BE2C (cell line): ENCODE measurements around the gene PPP2R5C.
A peak's percentile ranks its signal among the peaks of the same experiment; 100 is the strongest.

Source experiments
- DNase-seq: peaks from one replicate; pipeline ENCODE4 v3.0.0-alpha.2; 2020
- H3K27me3 ChIP-seq: fragments of 250-450 bp; sonication (Bioruptor Pico); 2 replicates; pipeline ENCODE4 v1.5.1; 2020; ENCODE audit warnings: mild to moderate bottlenecking
- H3K36me3 ChIP-seq: fragments of 250-450 bp; sonication (Bioruptor Pico); 2 replicates; pipeline ENCODE4 v1.5.1; 2020; ENCODE audit warnings: mild to moderate bottlenecking
- H3K4me1 ChIP-seq: fragments of 250-450 bp; sonication (Bioruptor Pico); 2 replicates; pipeline ENCODE4 v1.5.1; 2020
- H3K4me3 ChIP-seq: 2 replicates; pipeline ENCODE4 v1.5.1; 2011; ENCODE audit warnings: low read depth, low read length
- H3K9me3 ChIP-seq: fragments of 250-450 bp; sonication (Bioruptor Pico); 2 replicates; pipeline ENCODE4 v1.5.1; 2020
- TF ChIP-seq, protein P1 (sequence below): IDR thresholded peaks from 2 replicates; pipeline ENCODE4 v1.5.1; 2012; ENCODE audit warnings: mild to moderate bottlenecking, low read depth, low read length

PPP2R5C gene

DNA sequence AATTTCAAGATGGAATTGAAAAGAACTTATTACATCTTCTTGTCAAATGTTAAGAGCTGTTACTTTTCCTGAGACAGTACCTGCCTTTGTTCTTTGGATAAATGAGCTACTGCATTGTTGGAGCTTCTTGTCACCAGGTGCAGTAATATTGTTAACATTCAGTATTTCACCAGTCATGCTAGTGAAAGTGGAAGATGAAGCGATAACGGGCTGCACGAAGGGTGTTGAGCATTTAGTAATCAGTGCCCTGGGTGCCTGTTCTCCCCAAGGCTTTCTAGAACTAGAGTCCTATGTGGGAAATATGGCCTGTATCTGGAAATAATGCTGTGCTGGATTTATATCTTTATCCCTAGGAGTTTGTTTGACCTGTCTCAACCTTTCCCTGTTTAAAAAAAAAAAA lies 83.2 kb downstream of the PPP2R5C start:
- Histone ChIP-seq H3K9me3 (no peaks in the 10 kb centered on the region), H3K4me1 (peaks cover 53% of the 10 kb centered on the region), H3K4me3 (no peak overlapping the region), H3K36me3 (peaks cover 24% of the 10 kb centered on the region), H3K27me3 (no peaks in the 10 kb centered on the region)
- DNase-seq = no peak
- TF ChIP-seq, protein P1, sequence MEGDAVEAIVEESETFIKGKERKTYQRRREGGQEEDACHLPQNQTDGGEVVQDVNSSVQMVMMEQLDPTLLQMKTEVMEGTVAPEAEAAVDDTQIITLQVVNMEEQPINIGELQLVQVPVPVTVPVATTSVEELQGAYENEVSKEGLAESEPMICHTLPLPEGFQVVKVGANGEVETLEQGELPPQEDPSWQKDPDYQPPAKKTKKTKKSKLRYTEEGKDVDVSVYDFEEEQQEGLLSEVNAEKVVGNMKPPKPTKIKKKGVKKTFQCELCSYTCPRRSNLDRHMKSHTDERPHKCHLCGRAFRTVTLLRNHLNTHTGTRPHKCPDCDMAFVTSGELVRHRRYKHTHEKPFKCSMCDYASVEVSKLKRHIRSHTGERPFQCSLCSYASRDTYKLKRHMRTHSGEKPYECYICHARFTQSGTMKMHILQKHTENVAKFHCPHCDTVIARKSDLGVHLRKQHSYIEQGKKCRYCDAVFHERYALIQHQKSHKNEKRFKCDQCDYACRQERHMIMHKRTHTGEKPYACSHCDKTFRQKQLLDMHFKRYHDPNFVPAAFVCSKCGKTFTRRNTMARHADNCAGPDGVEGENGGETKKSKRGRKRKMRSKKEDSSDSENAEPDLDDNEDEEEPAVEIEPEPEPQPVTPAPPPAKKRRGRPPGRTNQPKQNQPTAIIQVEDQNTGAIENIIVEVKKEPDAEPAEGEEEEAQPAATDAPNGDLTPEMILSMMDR = no peak

DNA sequence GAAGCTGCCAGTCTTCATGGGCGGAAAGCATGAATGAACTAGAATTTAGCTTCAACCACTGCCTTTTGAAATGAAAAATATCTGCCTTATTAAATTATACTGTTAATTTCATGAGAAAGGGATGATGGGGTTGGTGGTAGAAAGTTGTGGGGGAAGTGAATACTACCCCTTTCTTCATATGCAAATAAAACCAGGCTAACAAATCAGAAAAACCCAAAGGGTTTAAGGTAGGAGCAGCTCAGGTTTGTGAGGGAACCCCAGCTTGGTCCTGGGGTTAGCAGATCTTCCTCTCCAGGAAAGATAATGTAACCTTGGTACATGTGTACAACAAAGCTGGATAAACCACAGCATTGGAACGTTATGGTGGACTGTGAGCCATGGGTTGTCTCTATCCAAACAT lies 84.0 kb downstream of the PPP2R5C start:
- TF ChIP-seq, protein P1 = no peak

GRCh38 chr14:101845896-101846295 lies 84.4 kb downstream of the PPP2R5C start:
- TF ChIP-seq, protein P1 = no peak
- Histone ChIP-seq H3K9me3 (no peaks in the 10 kb centered on the region), H3K4me3 (no peak overlapping the region), H3K27me3 (no peaks in the 10 kb centered on the region), H3K36me3 (peaks cover 24% of the 10 kb centered on the region), H3K4me1 (peaks cover 53% of the 10 kb centered on the region)
- DNase-seq = peak; percentile 56

More for the DNA sequence above, 84.0 kb downstream of the PPP2R5C start:
- H3K27me3 ChIP-seq = no peaks in the 10 kb centered on the region
- H3K36me3 ChIP-seq = peaks cover 24% of the 10 kb centered on the region
- peaks cover 53% of the 10 kb centered on the region for H3K4me1 ChIP-seq
- no peaks in the 10 kb centered on the region for H3K9me3 ChIP-seq
- no peak overlapping the region for H3K4me3 ChIP-seq
- DNase-seq = no peak

- DNase-seq = no peak
- Histone ChIP-seq H3K36me3 (peaks cover 24% of the 10 kb centered on the region), H3K4me1 (peaks cover 28% of the 10 kb centered on the region), H3K27me3 (no peaks in the 10 kb centered on the region), H3K9me3 (no peaks in the 10 kb centered on the region), H3K4me3 (no peak overlapping the region)
- TF ChIP-seq, protein P1 = no peak
These were observed 87.6 kb downstream of the PPP2R5C start for GRCh38 chr14:101849125-101849524.

- Histone ChIP-seq H3K4me1 (peaks cover 23% of the 10 kb centered on the region), H3K4me3 (no peak overlapping the region), H3K36me3 (peaks cover 19% of the 10 kb centered on the region), H3K27me3 (no peaks in the 10 kb centered on the region), H3K9me3 (no peaks in the 10 kb centered on the region)
- no peak for DNase-seq
- TF ChIP-seq, protein P1 = no peak
These were observed 88.1 kb downstream of the PPP2R5C start for GRCh38 chr14:101849640-101850039.

GRCh38 chr14:101851183-101851582 lies 89.7 kb downstream of the PPP2R5C start:
- H3K27me3 ChIP-seq = no peaks in the 10 kb centered on the region
- H3K36me3 ChIP-seq = peaks cover 11% of the 10 kb centered on the region
- H3K4me3 ChIP-seq = no peak overlapping the region
- TF ChIP-seq, protein P1 = no peak
- no peak for DNase-seq
- peaks cover 20% of the 10 kb centered on the region for H3K4me1 ChIP-seq
- H3K9me3 ChIP-seq = no peaks in the 10 kb centered on the region
